ENCODE results near the gene LTBP3.

The LTBP3 gene

DNA sequence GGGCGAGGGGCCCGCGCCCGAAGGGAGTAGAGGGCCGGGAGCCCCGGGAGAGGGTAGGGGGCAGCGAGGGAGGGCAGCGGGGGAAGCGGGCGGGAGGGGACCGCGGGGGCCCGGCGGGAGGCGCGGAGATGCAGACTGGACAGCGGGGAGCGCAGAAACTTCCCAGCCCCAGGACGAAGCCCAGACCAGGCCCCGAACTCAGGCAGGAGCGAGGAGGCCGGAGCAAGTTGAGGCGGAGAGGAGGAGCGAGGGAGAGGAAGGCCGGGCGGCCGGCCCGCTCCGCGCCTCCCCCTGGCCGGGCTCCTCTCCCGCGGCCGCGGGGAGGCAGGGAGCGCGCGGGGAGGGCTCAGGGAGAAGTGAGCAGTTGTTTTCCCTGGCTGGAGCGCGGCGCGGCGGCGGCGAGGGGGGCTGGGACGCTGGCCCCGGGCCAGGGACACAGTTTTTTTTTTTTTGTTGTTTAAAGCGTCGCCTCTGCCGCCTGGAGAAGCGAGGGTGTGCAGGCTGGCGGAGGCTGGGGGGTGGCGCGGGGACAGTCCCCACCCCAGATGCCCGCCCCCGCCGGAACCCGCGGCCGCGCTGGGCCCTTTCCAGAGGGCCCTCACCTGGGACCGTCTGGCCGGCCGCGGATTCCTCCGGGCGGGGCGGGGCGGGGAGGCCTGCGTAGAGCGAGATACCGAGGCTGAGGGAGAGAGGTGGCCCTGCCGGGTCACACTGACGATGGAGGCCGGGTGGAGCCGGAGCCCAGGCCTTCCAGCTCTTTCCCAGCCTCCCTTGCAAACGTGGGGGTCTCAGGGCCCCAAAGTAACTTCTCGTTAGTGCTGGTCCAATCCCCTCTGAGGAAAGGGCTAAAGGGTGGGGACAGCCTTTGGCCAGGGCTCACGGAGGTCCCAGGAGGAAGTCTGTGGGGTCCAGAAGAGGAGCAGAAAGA, at the start of gene LTBP3:
Gene LTBP3 (minus strand): TSS at position 358 of the 928 bp plus-strand sequence. CDS start 400 bp downstream, outside the sequence.
- H3K4me3 ChIP-seq (ENCODE audit: low read depth, low read length) = peak within 1 kb of the TSS; percentile 17

DNA sequence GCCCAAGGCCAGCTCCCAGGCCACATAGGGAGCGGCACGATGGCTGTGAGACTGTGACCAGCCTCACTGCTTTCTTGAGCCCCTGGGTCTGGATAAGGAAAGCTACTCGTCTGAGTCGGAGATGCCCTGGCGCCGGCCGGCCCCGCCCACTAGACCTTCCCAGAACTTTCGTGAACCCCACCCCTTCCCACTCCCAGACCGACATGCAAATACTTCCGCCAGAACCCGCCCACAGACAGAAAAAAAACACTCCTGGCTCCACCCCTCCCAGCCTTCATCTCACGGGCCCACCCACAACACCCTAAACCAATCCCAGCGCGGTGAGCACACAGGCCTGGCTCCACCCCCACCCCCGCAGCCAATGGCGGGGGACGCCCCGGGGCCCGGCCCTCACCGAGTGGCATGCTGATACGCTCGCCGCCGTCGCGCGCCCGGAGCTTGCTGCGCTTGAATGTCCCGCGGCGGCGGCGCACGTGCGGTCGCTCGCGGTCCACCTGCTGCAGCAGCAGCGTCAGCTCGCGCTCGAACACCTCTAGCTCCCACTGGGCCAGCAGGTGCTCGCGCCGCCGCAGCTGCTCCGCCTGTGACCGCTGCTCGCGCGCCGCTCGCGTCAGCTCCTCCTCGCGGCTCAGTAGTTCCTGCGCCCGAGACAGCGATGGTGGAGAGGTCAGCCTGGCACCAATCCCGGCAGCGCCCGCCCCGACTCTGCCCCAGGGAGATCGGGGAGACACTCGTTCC, 48.9 kb upstream of the LTBP3 start:
- H3K4me3 ChIP-seq (ENCODE audit: low read depth, low read length) = peak overlapping the region; percentile 35

DNA sequence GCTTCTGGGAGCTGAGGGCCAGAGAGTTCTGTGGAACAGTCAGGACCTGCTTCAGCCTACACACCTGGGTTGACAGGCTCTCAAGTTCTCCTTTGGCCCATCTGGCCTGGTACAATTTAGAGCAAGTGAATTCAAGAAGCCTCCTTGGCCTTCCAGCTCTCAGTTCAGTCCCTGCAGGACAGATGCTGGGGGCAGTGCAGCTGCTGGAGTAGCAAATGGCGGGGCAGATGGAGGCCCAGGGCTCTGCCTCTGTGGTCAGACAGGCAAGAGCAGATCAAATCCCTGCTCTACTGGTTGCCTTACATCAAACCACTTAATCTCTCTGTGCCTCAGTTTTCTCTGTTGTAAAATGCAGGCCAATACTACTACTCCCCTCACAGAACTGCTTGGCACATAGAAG, 46.1 kb upstream of the LTBP3 start:
- no peak overlapping the region for H3K4me3 ChIP-seq (ENCODE audit: low read depth, low read length)

DNA sequence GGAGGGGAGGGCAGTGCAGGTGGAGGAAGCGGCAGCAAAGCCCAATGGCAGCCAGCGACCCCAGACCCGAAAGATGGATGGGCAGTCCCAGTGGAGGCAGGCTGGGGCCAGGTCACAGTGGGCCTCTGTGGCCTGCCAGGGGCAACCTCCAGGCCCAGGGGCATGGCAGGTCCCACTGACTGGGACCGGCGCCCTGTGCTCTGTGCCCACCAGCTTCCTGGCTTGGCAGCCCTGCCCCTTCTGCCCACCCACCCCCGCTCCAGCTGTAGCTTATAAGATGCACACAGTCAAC, 41.7 kb upstream of the LTBP3 start:
- no peak overlapping the region for H3K4me3 ChIP-seq (ENCODE audit: low read depth, low read length)

GRCh38 chr11:65599216-65599954, 41.2 kb upstream of the LTBP3 start:
- no peak overlapping the region for H3K4me3 ChIP-seq (ENCODE audit: low read depth, low read length)

DNA sequence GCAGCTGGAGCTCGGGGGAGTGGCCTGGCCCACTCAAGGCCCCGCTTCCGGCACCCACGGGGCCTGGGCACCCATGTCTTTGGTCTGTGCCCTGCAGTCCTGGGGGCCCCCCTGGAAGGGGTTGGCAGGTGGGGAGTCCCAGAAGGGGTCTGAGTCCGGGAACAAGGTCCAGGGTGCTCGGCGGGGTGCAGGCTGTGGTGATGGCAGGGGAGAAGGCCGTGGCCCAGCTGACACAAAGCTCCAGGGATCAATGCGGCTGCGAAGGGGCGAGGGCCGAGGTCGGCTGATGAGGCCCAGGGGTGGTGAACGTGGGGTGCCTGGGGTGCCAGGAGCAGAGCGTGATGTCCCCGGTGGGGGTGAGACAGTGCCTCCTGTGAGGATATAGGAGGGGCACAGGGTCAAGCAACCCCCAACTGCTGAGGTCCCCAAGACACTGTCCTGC, 40.1 kb upstream of the LTBP3 start:
- no peak overlapping the region for H3K4me3 ChIP-seq (ENCODE audit: low read depth, low read length)

DNA sequence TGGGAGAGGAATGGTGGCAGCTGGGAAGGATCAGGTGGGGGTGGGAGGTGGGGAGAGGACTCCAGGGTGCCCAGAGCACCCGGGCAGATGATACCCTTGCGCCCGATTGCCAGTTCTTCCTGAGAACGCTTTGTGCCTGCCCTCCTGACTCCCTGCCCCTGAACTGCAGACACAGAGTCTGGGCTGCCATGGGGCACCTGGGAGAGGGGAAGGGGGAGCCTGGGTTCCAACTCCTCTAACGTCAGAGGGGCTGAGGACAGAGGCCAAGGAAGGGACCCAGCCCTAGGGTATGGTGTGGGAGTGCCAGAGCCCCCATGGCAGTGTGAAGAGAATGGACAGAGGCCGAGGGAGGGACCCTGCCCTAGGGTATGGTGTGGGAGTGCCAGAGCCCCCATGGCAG, 38.4 kb upstream of the LTBP3 start:
- H3K4me3 ChIP-seq (ENCODE audit: low read depth, low read length) = no peak overlapping the region

DNA sequence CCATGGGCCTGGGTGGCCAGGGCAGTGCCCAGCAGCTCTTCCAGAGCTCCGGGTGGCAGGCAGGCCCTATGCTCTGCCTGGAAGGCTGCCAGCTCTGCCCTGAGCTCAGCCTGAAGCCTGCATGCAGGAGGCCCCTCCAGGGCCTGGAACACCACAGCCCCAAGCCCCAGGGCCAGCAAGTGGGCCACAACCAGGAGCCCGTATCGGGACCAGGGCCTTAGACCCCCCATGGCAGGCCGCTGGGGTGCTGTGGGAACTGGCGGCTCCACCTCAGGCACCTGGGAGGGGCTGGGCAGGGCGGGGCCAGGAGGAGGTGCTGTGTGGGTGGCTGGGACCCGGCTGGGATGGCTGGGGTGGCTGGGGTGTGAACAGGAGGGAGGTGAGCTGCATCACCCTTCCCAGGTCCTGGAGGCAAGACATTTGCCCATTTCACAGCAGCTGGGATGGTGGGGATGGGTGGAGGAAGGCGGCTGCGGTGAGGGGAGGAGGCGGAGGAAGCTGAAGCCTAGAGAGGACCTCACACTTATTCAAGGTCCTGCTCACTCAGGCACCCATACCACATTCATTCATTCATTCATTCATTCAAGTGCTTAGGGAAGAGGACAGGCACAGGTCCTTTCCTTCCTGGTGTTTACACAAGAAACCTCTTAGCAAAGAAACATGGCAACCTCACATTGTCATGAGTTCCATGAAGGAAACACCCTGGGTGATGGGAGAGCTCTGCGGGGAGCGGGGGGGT, 37.6 kb upstream of the LTBP3 start, which contains the start of gene KCNK7:
Gene KCNK7 (minus strand): TSS at position 258 of the 739 bp plus-strand sequence. CDS start 28 bp downstream, at position 230.
- H3K4me3 ChIP-seq (ENCODE audit: low read depth, low read length) = no peak within 1 kb of the TSS

DNA sequence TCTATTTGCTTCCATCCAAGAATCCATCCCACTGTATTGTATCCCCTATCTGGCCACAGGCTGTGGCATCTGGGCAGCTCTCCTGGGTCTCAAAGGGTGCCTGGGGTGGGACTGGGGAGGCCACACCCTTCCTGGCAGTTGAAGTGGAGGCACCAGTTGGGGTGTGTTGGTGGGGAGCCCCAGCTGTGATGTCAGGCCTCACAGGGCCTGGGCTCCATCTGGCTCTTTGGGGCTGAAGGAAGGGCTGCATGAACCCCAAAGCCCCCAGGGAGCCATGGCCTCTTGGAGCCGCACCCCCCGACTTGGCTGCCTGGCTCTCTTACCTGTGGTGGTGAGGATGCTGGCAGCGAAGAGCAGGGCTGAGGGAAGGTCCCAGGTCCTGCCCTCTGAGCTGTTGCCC, 37.0 kb upstream of the LTBP3 start:
- H3K4me3 ChIP-seq (ENCODE audit: low read depth, low read length) = no peak overlapping the region

- no peak overlapping the region for H3K4me3 ChIP-seq (ENCODE audit: low read depth, low read length)
These were observed 35.6 kb upstream of the LTBP3 start for GRCh38 chr11:65593518-65594414.

GRCh38 chr11:65592858-65593517, 34.8 kb upstream of the LTBP3 start:
- no peak overlapping the region for H3K4me3 ChIP-seq (ENCODE audit: low read depth, low read length)

- H3K4me3 ChIP-seq (ENCODE audit: low read depth, low read length) = peak overlapping the region; percentile 37
These were observed 34.0 kb upstream of the LTBP3 start for GRCh38 chr11:65591939-65592857.

GRCh38 chr11:65590240-65590738, 32.1 kb upstream of the LTBP3 start:
- H3K4me3 ChIP-seq (ENCODE audit: low read depth, low read length) = no peak overlapping the region

DNA sequence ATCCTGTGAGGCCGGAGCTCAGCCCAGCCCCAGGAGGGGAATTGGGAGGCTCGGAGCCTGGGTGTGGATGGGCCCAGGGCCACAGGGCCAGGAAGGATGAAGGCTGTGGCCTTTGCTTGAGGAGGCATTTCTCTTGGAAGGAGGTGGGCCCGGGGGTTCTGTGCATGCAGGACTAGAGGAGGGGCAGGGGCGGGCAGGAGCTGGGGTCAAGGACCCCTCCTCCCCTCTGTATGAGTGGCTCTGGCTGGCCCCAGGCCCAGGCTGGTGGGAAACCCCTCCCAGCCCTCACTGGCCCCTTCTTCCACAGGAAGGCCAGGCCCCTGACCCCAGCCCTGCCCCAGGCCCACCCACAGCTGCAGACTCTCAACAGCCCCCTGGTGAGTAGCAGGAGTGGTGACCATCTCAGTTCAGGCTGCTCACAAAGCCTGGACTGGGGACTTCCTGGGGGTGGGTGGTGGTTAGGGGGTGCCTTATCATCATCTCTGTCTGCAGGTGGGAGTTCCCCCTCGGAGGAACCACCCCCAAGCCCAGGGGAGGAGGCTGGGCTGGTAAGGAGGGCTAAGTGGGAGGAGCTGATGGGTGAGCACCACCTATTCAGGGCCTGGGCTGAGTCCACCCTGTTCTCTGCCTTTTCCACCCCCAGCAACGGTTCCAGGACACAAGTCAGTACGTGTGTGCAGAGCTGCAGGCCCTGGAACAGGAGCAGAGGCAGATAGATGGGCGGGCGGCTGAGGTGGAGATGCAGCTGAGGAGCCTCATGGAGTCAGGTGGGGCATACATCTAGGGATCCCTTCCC, 31.5 kb upstream of the LTBP3 start:
- no peak overlapping the region for H3K4me3 ChIP-seq (ENCODE audit: low read depth, low read length)

- no peak overlapping the region for H3K4me3 ChIP-seq (ENCODE audit: low read depth, low read length)
These were observed 30.3 kb upstream of the LTBP3 start for GRCh38 chr11:65588199-65589054.

DNA sequence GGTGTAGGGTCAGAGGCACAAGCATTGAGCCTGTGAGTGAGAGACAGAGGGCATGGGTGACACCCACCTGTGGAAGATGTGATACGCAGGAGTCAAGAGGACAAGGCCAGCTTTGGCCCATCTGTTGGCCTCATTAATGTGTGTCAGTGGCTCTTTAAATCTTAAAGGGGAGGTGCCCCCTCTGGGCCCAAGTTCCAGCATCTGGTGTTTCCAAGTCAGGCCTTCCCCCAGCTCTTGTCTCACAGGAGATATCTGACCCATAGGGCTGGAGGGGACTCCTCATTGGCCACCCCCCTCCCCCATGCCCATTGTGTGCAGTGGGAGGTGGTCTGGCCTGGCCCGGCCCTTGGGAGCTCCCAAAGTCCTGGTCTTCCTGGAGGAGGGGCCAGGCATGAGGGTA, 28.5 kb upstream of the LTBP3 start:
- H3K4me3 ChIP-seq (ENCODE audit: low read depth, low read length) = no peak overlapping the region
